ENCODE measurements around the gene KIAA1614.

DNA sequence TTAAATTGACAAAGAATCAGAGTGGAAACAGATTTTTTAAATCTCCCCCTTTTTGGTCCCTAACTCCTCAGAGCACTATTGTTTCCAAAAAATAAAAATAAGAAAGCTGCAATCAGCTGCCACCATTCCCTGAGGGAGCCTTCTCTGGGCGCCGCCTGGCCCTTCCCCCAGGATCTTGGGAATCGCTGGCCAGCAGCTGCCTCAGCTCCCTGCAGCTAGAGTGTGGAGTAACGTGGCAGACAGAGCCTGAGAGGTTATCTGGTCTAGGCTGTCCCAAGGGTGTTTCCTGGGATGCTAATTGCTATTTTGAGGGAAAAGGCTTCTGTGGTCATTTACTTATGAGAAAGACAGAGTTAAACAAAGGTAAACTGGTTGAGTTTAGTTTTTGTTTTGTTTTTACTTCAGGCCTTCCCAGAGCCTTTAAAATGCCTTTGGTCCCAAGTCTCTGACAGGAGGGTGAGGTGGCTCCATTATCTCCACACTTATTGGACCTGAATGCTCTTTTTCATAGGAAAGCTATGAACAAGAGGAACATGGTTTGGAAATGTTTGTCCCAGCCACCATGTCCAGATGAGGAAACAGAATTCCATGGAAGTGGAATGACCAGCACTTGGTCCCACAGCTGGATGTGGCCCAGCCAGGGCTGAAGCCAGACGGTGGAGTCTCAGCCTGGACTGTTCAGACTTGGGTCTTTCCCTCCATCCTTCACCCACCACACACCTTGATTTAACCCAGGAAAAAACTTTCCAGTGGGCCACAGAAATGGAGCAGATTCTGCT is 14.1 kb upstream of the KIAA1614 start:
- TF ChIP-seq POLR2A (IDR thresholded peaks at IDR 0.05; ENCODE audit: low read depth, low read length): no peak
- no peak for TF ChIP-seq TAF1 (IDR thresholded peaks at IDR 0.05; ENCODE audit: borderline replicate concordance, low read depth, low read length)
- no peak for TF ChIP-seq POLR2AphosphoS5 (IDR thresholded peaks at IDR 0.05; ENCODE audit: low read depth, low read length)

All from GM12892 (cell line).